Hepatocyte (in vitro differentiated cells): ENCODE measurements around the gene NRF1. TPM values are rescaled to one million over a fixed set of nuclear protein-coding genes. Genes with fewer than 3 reads are reported as not detected.

Experiments used
- DNase-seq: peaks from one replicate; pipeline ENCODE4 v3.0.0-alpha.2; 2016; ENCODE audit warnings: low spot score
- H2AFZ ChIP-seq: fragments of 200-600 bp; sonication (generic); 2 replicates; pipeline ENCODE4 v1.6.0; 2016; ENCODE audit warnings: antibody characterized with exemption, mild to moderate bottlenecking
- H3K27ac ChIP-seq: fragments of 200-600 bp; sonication (generic); 2 replicates; pipeline ENCODE4 v1.5.1; 2016; ENCODE audit warnings: mild to moderate bottlenecking
- H3K27me3 ChIP-seq: fragments of 200-600 bp; sonication (generic); 2 replicates; pipeline ENCODE4 v1.6.1; 2016
- H3K36me3 ChIP-seq: fragments of 200-600 bp; sonication (generic); replicated peaks from 2 replicates; pipeline ENCODE4 v1.5.1; 2016; ENCODE audit warnings: low read depth; ENCODE audit not compliant: insufficient read depth
- H3K4me1 ChIP-seq: fragments of 200-600 bp; sonication (generic); 2 replicates; pipeline ENCODE4 v1.5.1; 2016; ENCODE audit warnings: mild to moderate bottlenecking, moderate library complexity; ENCODE audit not compliant: insufficient read depth
- H3K4me2 ChIP-seq: fragments of 200-600 bp; sonication (generic); 2 replicates; pipeline ENCODE4 v1.6.0; 2016
- H3K4me3 ChIP-seq: fragments of 200-600 bp; sonication (generic); 2 replicates; pipeline ENCODE4 v1.5.1; 2016; ENCODE audit warnings: mild to moderate bottlenecking
- H3K79me2 ChIP-seq: fragments of 200-600 bp; sonication (generic); 2 replicates; pipeline ENCODE4 v1.6.0; 2017; ENCODE audit warnings: mild to moderate bottlenecking
- H3K9me2 ChIP-seq: fragments of 200-600 bp; sonication (generic); replicated peaks from 2 replicates; pipeline ENCODE4 v1.6.0; 2017; ENCODE audit warnings: mild to moderate bottlenecking; ENCODE audit not compliant: insufficient read depth
- H3K9me3 ChIP-seq: fragments of 200-600 bp; sonication (generic); 2 replicates; pipeline ENCODE4 v1.5.1; 2016; ENCODE audit warnings: low read depth, mild to moderate bottlenecking
- H4K20me1 ChIP-seq: fragments of 200-600 bp; sonication (generic); 2 replicates; pipeline ENCODE4 v1.6.0; 2016; ENCODE audit warnings: mild to moderate bottlenecking; ENCODE audit not compliant: insufficient read depth, poor library complexity, severe bottlenecking
- CTCF ChIP-seq: fragments of 200-600 bp; sonication (generic); IDR thresholded peaks from 2 replicates; pipeline ENCODE4 v1.5.1; 2016; ENCODE audit warnings: antibody characterized with exemption, mild to moderate bottlenecking; ENCODE audit not compliant: poor library complexity
- EZH2 ChIP-seq: fragments of 200-600 bp; sonication (generic); IDR thresholded peaks from 2 replicates; pipeline ENCODE4 v1.6.1; 2016; ENCODE audit warnings: antibody characterized with exemption, mild to moderate bottlenecking, borderline replicate concordance
- EZH2phosphoT487 ChIP-seq: fragments of 200-600 bp; sonication (generic); IDR thresholded peaks from one replicate; pipeline ENCODE4 v1.6.1; 2018; ENCODE audit warnings: antibody characterized with exemption, mild to moderate bottlenecking, low read depth, moderate library complexity; ENCODE audit not compliant: unreplicated experiment, severe bottlenecking
- WGBS: methylation state at CpG from one replicate; pipeline ENCODE4 v1.1.6; 2016; ENCODE audit warnings: low lambda C conversion rate; ENCODE audit errors: missing lambda C conversion rate; 5-methylcytosine and 5-hydroxymethylcytosine counted together
- polyA plus RNA-seq: library from polyadenylated mRNA; unstranded; fragments of >200 nt; fragmentation: Nextera tagmentation; extraction: Ambion mirVana; gene quantifications from 2 replicates; pipeline ENCODE4 v1.2.1, GENCODE V29; 2016
- total RNA-seq: library from RNA; depleted of rRNA; stranded (reverse); fragments of >200 nt; gene quantifications from 2 replicates; pipeline ENCODE4 v1.2.3, GENCODE V29; 2014

The NRF1 gene
- total and polyA plus RNA-seq, 2 experiments from 2014 or later, result 11.2 to 12.0 TPM

DNA sequence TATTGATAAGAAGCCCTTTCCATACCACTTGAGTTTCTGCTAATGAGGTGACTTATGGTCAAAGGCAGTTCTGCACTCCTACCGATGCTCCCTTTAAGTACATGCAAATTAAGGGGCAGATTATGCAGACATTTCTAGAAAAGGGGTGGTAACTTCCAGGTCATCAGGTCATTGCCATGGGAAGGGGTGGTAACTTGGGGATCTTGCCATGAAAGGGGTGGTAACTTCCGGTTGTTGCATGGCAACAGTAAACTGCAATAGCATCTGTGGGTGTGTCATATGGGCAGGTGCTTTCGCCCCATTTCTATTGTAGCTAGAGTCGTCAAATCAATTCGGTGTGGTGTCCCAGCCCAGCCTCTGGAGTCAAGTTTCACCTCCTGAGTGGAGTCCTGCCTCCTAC, 190.4 kb downstream of the NRF1 start:
- no peaks in the 10 kb centered on the region for H3K79me2 ChIP-seq
- H3K4me1 ChIP-seq, result no peaks in the 10 kb centered on the region
- no peak overlapping the region for H2AFZ ChIP-seq
- 77% methylated on average over 5 of the region's 5 CpGs for WGBS
- H3K9me3 ChIP-seq, result no peaks in the 10 kb centered on the region
- no peak overlapping the region for H3K4me2 ChIP-seq
- no peak overlapping the region for H3K27ac ChIP-seq
- no peak overlapping the region for H3K4me3 ChIP-seq
- no peaks in the 10 kb centered on the region for H3K9me2 ChIP-seq
- no peak for DNase-seq
- no peaks in the 10 kb centered on the region for H4K20me1 ChIP-seq
- no peaks in the 10 kb centered on the region for H3K27me3 ChIP-seq
- no peaks in the 10 kb centered on the region for H3K36me3 ChIP-seq
- TF ChIP-seq CTCF, result no peak
- TF ChIP-seq EZH2, result no peak
- no peak for TF ChIP-seq EZH2phosphoT487

DNA sequence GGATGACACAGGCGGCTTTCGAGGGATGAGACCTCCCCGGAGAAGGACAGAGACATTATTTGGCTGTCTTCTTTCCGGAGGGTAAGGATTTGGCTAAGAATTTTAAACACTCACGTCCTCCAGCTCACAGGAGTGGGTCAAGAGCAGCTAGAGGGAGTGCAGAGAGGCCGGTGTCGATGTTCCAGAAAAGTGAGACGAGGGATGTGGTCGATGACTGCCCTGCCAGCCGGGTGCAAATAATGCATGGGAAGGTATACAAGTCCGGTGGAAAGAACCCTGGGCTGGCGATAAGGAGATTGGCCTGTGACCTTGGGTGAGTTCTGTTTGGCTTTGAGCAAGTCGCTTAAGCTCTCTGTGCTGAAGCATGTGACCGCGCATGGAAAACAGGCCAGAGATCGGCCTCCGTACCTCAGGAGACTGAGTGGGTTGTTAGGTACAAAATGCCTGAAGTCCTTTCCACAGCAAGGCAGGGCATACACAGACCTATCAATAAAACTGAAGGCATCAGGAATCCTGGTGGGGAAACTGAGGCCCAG, 192.1 kb downstream of the NRF1 start:
- DNase-seq, result no peak
- Histone ChIP-seq H4K20me1 (no peaks in the 10 kb centered on the region), H3K4me3 (no peak overlapping the region), H3K27me3 (no peaks in the 10 kb centered on the region), H3K36me3 (no peaks in the 10 kb centered on the region), H3K4me1 (no peaks in the 10 kb centered on the region), H3K27ac (no peak overlapping the region), H3K9me3 (no peaks in the 10 kb centered on the region), H2AFZ (no peak overlapping the region), H3K4me2 (no peak overlapping the region), H3K9me2 (no peaks in the 10 kb centered on the region), H3K79me2 (no peaks in the 10 kb centered on the region)
- TF ChIP-seq EZH2 (no peak), CTCF (no peak), EZH2phosphoT487 (no peak)
- 85% methylated on average over 17 of the region's 17 CpGs for WGBS

- no peaks in the 10 kb centered on the region for H3K9me2 ChIP-seq
- H3K27me3 ChIP-seq, result no peaks in the 10 kb centered on the region
- H3K4me1 ChIP-seq, result no peaks in the 10 kb centered on the region
- H3K36me3 ChIP-seq, result no peaks in the 10 kb centered on the region
- H3K27ac ChIP-seq, result no peak overlapping the region
- H3K79me2 ChIP-seq, result no peaks in the 10 kb centered on the region
- no peak overlapping the region for H2AFZ ChIP-seq
- H4K20me1 ChIP-seq, result no peaks in the 10 kb centered on the region
- 91% methylated on average over 22 of the region's 22 CpGs for WGBS
- no peaks in the 10 kb centered on the region for H3K9me3 ChIP-seq
- no peak overlapping the region for H3K4me2 ChIP-seq
- H3K4me3 ChIP-seq, result no peak overlapping the region
- TF ChIP-seq CTCF (no peak), EZH2phosphoT487 (no peak), EZH2 (no peak)
- DNase-seq, result no peak
These were observed 192.8 kb downstream of the NRF1 start for GRCh38 chr7:129804111-129804889.
